H1 (cell line): ENCODE measurements around the gene SEC24C. TPM values are rescaled to one million over a fixed set of nuclear protein-coding genes. Genes with fewer than 3 reads are reported as not detected.

Experiments
- CTCF ChIA-PET: fragments of 300-600 bp; sonication (Branson Sonifier 250); formaldehyde crosslinking; loops from one replicate; lab custom pipeline; 2021; ENCODE audit not compliant: partially characterized antibody; lab: Charles Lee
- POLR2A ChIA-PET: fragments of 300-600 bp; sonication (Branson Sonifier 250); formaldehyde crosslinking; loops from one replicate; lab custom pipeline; 2021; ENCODE audit warnings: inconsistent platforms; ENCODE audit not compliant: partially characterized antibody; lab: Charles Lee
- DNase-seq, 2 experiments: peaks; one replicate each; pipeline versions ENCODE4 v3.0.0 to v3.0.0-alpha.2; 2010 to 2022; ENCODE audit warnings: low spot score in 2 of 2, low read depth in 1 of 2, mixed read lengths in 1 of 2
- FAIRE-seq: peaks from 2 replicates; lab custom pipeline; 2011; peaks lifted over from hg19 to GRCh38; lab: Jason Lieb, UNC
- H2AFZ ChIP-seq: 2 replicates; pipeline ENCODE4 v1.8.1; 2012; ENCODE audit warnings: low read length, inconsistent platforms
- H2AK5ac ChIP-seq: 2 replicates; pipeline ENCODE4 v1.6.1; 2013; ENCODE audit warnings: low read depth, low read length
- H2BK120ac ChIP-seq: replicated peaks from 2 replicates; pipeline ENCODE3; 2013; ENCODE audit warnings: low read depth, low read length, inconsistent platforms
- H2BK12ac ChIP-seq: 2 replicates; pipeline ENCODE4 v1.6.1; 2013; ENCODE audit warnings: low read depth, low read length
- H2BK15ac ChIP-seq: 2 replicates; pipeline ENCODE4 v1.6.1; 2013; ENCODE audit warnings: low read length
- H2BK20ac ChIP-seq: 2 replicates; pipeline ENCODE4 v1.6.1; 2013; ENCODE audit warnings: low read length
- H2BK5ac ChIP-seq: 2 replicates; pipeline ENCODE4 v1.6.1; 2013; ENCODE audit warnings: low read depth, low read length
- H3K14ac ChIP-seq: 2 replicates; pipeline ENCODE4 v1.6.1; 2013; ENCODE audit warnings: inconsistent platforms; ENCODE audit not compliant: insufficient read length
- H3K18ac ChIP-seq: 2 replicates; pipeline ENCODE4 v1.6.1; 2013; ENCODE audit warnings: low read length; ENCODE audit errors: extremely low read depth
- H3K23ac ChIP-seq: 2 replicates; pipeline ENCODE4 v1.6.1; 2013; ENCODE audit warnings: inconsistent platforms; ENCODE audit not compliant: insufficient read length
- H3K23me2 ChIP-seq: 2 replicates; pipeline ENCODE4 v1.6.1; 2013; ENCODE audit warnings: low read depth, low read length
- H3K27ac ChIP-seq: 2 replicates; pipeline ENCODE4 v1.6.1; 2011; ENCODE audit warnings: low read depth, low read length, inconsistent platforms
- H3K27me3 ChIP-seq, 4 experiments: replicated peaks in 1 of 4; 1 replicate in 1 of 4; 2 replicates in 3 of 4; pipeline versions ENCODE4 v1.6.1 to v1.8.1; 2011 to 2013; ENCODE audit warnings: low read length in 3 of 4, mild to moderate bottlenecking in 3 of 4, inconsistent platforms in 2 of 4, mixed read lengths in 2 of 4, moderate library complexity in 1 of 4; ENCODE audit not compliant: control insufficient read depth in 3 of 4, insufficient read depth in 3 of 4; ENCODE audit errors: extremely low read depth in 1 of 4
- H3K36me3 ChIP-seq, 4 experiments: 2 replicates each; pipeline versions ENCODE4 v1.6.1 to v1.8.1; 2011 to 2013; ENCODE audit warnings: mild to moderate bottlenecking in 4 of 4, low read length in 3 of 4, moderate library complexity in 2 of 4, control low read depth in 1 of 4, inconsistent platforms in 1 of 4; ENCODE audit not compliant: insufficient read depth in 4 of 4, control insufficient read depth in 2 of 4
- H3K4ac ChIP-seq: replicated peaks from 2 replicates; pipeline ENCODE3; 2013; ENCODE audit warnings: low read length, low read depth, mixed read lengths, inconsistent platforms; ENCODE audit not compliant: insufficient read length
- H3K4me1 ChIP-seq, 4 experiments: replicated peaks in 1 of 4; 1 replicate in 1 of 4; 2 replicates in 3 of 4; pipeline versions ENCODE4 v1.6.1 to v1.8.1; 2011 to 2013; ENCODE audit warnings: low read length in 3 of 4, inconsistent platforms in 2 of 4, mixed read lengths in 1 of 4; ENCODE audit not compliant: insufficient read depth in 4 of 4, control insufficient read depth in 3 of 4
- H3K4me2 ChIP-seq, 2 experiments: 2 replicates each; pipeline versions ENCODE4 v1.6.1 to v1.8.1; 2011 to 2013; ENCODE audit warnings: low read depth in 2 of 2, low read length in 2 of 2, control low read depth in 1 of 2, inconsistent platforms in 1 of 2, mild to moderate bottlenecking in 1 of 2; ENCODE audit not compliant: insufficient read depth in 1 of 2
- H3K4me3 ChIP-seq, 4 experiments: fragments of 200-600, 300-600 bp in 1 of 4; sonication (generic), shearing (Covaris generic), sonication (Bioruptor Twin) in 1 of 4; 2 replicates each; pipeline versions ENCODE4 v1.5.1 to v1.8.1; 2011 to 2016; ENCODE audit warnings: low read length in 4 of 4, low read depth in 3 of 4, control low read depth in 2 of 4, inconsistent platforms in 2 of 4, mild to moderate bottlenecking in 2 of 4, mixed read lengths in 1 of 4, moderate library complexity in 1 of 4; ENCODE audit not compliant: insufficient read depth in 2 of 4; ENCODE audit errors: extremely low read depth in 1 of 4
- H3K56ac ChIP-seq: replicated peaks from 2 replicates; pipeline ENCODE3; 2013; ENCODE audit warnings: low read depth, mild to moderate bottlenecking, mixed read lengths, low read length, inconsistent platforms; ENCODE audit not compliant: insufficient read length
- H3K79me1 ChIP-seq: 2 replicates; pipeline ENCODE4 v1.6.1; 2013; ENCODE audit warnings: low read depth, low read length, control low read depth
- H3K79me2 ChIP-seq, 2 experiments: 2 replicates each; pipeline versions ENCODE4 v1.6.1 to v1.8.1; 2012 to 2013; ENCODE audit warnings: low read length in 2 of 2, mild to moderate bottlenecking in 2 of 2, inconsistent platforms in 1 of 2; ENCODE audit not compliant: insufficient read depth in 2 of 2, control insufficient read depth in 1 of 2
- H3K9ac ChIP-seq, 4 experiments: replicated peaks in 1 of 4; 1 replicate in 1 of 4; 2 replicates in 3 of 4; pipeline versions ENCODE4 v1.6.1 to v1.8.1; 2011 to 2013; ENCODE audit warnings: low read depth in 3 of 4, low read length in 3 of 4, control low read depth in 2 of 4, mild to moderate bottlenecking in 2 of 4, moderate library complexity in 2 of 4, inconsistent platforms in 1 of 4; ENCODE audit errors: extremely low read depth in 1 of 4
- H3K9me3 ChIP-seq, 2 experiments: 2 replicates each; pipeline versions ENCODE4 v1.6.1 to v1.8.1; 2012 to 2013; ENCODE audit warnings: mild to moderate bottlenecking in 2 of 2, moderate library complexity in 2 of 2, control low read depth in 1 of 2, inconsistent platforms in 1 of 2, low read depth in 1 of 2, low read length in 1 of 2, mixed read lengths in 1 of 2; ENCODE audit not compliant: insufficient read depth in 2 of 2
- H4K20me1 ChIP-seq, 2 experiments: replicated peaks in 1 of 2; 2 replicates each; pipeline versions ENCODE3 to v1.8.1; 2011 to 2013; ENCODE audit warnings: inconsistent platforms in 2 of 2, low read length in 2 of 2, mild to moderate bottlenecking in 1 of 2; ENCODE audit not compliant: insufficient read depth in 2 of 2, control insufficient read depth in 1 of 2
- H4K5ac ChIP-seq: 2 replicates; pipeline ENCODE4 v1.6.1; 2013; ENCODE audit warnings: low read length, low read depth, mixed read lengths, inconsistent platforms; ENCODE audit not compliant: insufficient read length
- H4K8ac ChIP-seq: 2 replicates; pipeline ENCODE4 v1.8.0; 2013; ENCODE audit warnings: mild to moderate bottlenecking, moderate library complexity, low read length, inconsistent platforms; ENCODE audit not compliant: insufficient read depth; ENCODE audit errors: extremely low read depth
- H4K91ac ChIP-seq: replicated peaks from 2 replicates; pipeline ENCODE3; 2013; ENCODE audit warnings: low read length, mixed read lengths, inconsistent platforms; ENCODE audit not compliant: insufficient read length
- BACH1 ChIP-seq: IDR thresholded peaks from 2 replicates; pipeline ENCODE4 v1.6.1; 2012; ENCODE audit warnings: low read length, improper control_type of control experiment
- BCL11A ChIP-seq, 2 experiments: IDR thresholded peaks; one replicate each; pipeline ENCODE4 v1.6.1; 2011; ENCODE audit warnings: low read depth in 2 of 2, low read length in 2 of 2, mild to moderate bottlenecking in 2 of 2
- CTCF ChIP-seq, 3 experiments: IDR thresholded peaks; 1 replicate in 2 of 3; 2 replicates in 1 of 3; pipeline versions ENCODE4 v1.5.1 to v1.6.1; 2011; ENCODE audit warnings: low read length in 3 of 3, mild to moderate bottlenecking in 3 of 3, inconsistent platforms in 2 of 3, low read depth in 1 of 3, moderate library complexity in 1 of 3; ENCODE audit not compliant: insufficient read depth in 1 of 3; ENCODE audit errors: control extremely low read depth in 1 of 3
- MAFK ChIP-seq: IDR thresholded peaks from 2 replicates; pipeline ENCODE4 v1.6.1; 2012; ENCODE audit warnings: low read depth, mild to moderate bottlenecking, improper control_type of control experiment, low read length
- RAD21 ChIP-seq, 2 experiments: IDR thresholded peaks in 1 of 2; conservative IDR thresholded peaks in 1 of 2; 2 replicates each; pipeline ENCODE4 v1.6.1; 2011; ENCODE audit warnings: low read depth in 2 of 2, low read length in 2 of 2, improper control_type of control experiment in 1 of 2, inconsistent platforms in 1 of 2, mild to moderate bottlenecking in 1 of 2, moderate library complexity in 1 of 2
- RXRA ChIP-seq: IDR thresholded peaks from 2 replicates; pipeline ENCODE4 v1.6.1; 2011; ENCODE audit warnings: low read depth, mild to moderate bottlenecking, low read length, moderate library complexity; ENCODE audit not compliant: insufficient read depth
- SP1 ChIP-seq: IDR thresholded peaks from 2 replicates; pipeline ENCODE4 v1.6.1; 2011; ENCODE audit warnings: low read depth, low read length
- SP4 ChIP-seq: IDR thresholded peaks from 2 replicates; pipeline ENCODE4 v1.6.1; 2012; ENCODE audit warnings: low read length, inconsistent platforms
- WGBS, 2 experiments: shearing (Covaris generic) in 1 of 2; methylation state at CpG; one replicate each; pipeline versions ENCODE4 v1.1.6 to v1.1.7; 2013 to 2015; ENCODE audit warnings: low lambda C conversion rate in 2 of 2, mixed read lengths in 2 of 2, inconsistent platforms in 1 of 2, low coverage in 1 of 2, missing lambda C conversion rate in 1 of 2; ENCODE audit not compliant: insufficient replicate concordance in 2 of 2, insufficient coverage in 1 of 2, insufficient read length in 1 of 2; ENCODE audit errors: extremely low coverage in 1 of 2, missing lambda C conversion rate in 1 of 2; 5-methylcytosine and 5-hydroxymethylcytosine counted together
- polyA plus RNA-seq, 7 experiments: library from polyadenylated mRNA; depleted of rRNA in 3 of 7; stranded (reverse) in 5 of 7; unstranded in 2 of 7; fragments of >200 nt in 5 of 7; fragments of 200-250 nt in 2 of 7; gene quantifications; 1 replicate in 5 of 7; 2 replicates in 1 of 7; 4 replicates in 1 of 7; pipeline versions ENCODE4 v1.2.1 to v1.2.3, GENCODE V29; 2011 to 2013; ENCODE audit warnings: missing spikeins in 2 of 7, mixed read lengths in 2 of 7
- total RNA-seq: library from RNA; stranded (reverse); fragmentation: NEBNext Ultra II Directional; extraction: Animal tissue kit (Norgen Biotek cat#: 25700); gene quantifications from 2 replicates; pipeline ENCODE4 v1.2.1, GENCODE V29; 2021

The SEC24C gene
- total and polyA plus RNA-seq, 2 of the 8 experiments (the other 6 are each of a cell fraction or from before 2014, with no cell fraction given) = 63.2 to 67.4 TPM

- no peak for TF ChIP-seq SP1
- TF ChIP-seq BCL11A (IDR thresholded peaks at IDR 0.05; ENCODE audit: low read depth in 2 of 2, low read length in 2 of 2) = no peak
- TF ChIP-seq RAD21 (IDR thresholded peaks at IDR 0.05 in 1 of 2, conservative IDR thresholded peaks at IDR 0.05 in 1 of 2; ENCODE audit: low read depth in 2 of 2, low read length in 2 of 2) = no peak; a peak in 1 of 4 replicates
- TF ChIP-seq RXRA = no peak
- no peak for TF ChIP-seq SP4
- peak; percentile 13 to 48 (median 38); a peak in 3 of 4 replicates for TF ChIP-seq CTCF (IDR thresholded peaks at IDR 0.05; ENCODE audit: control extremely low read depth in 1 of 3, insufficient read depth in 1 of 3, low read depth in 1 of 3, low read length in 3 of 3)
- no peak for TF ChIP-seq BACH1
- no peak for TF ChIP-seq MAFK
- no peak overlapping the region for H3K56ac ChIP-seq
- no peak overlapping the region for H4K5ac ChIP-seq
- no peaks in the 10 kb centered on the region for H3K9me3 ChIP-seq
- POLR2A ChIA-PET = interaction anchor here (0.6 to 2.4 kb wide), 3 partner anchors 45 to 499 kb away, joined by 3 to 7 read pairs (median 3); a partner anchor contains a TSS
- no peak overlapping the region; the same call in 1 of the 2 replicates for H4K8ac ChIP-seq
- no peaks in the 10 kb centered on the region for H3K23me2 ChIP-seq
- H3K18ac ChIP-seq = no peak overlapping the region
- H3K23ac ChIP-seq = no peak overlapping the region
- no peak overlapping the region for H3K4me2 ChIP-seq
- H3K4ac ChIP-seq = no peak overlapping the region
- H2BK5ac ChIP-seq = no peak overlapping the region
- H2BK15ac ChIP-seq = no peak overlapping the region
- H3K14ac ChIP-seq = no peak overlapping the region
- DNase-seq (peak in 1 of 2 experiments; percentile 59), FAIRE-seq (no peak)
- H3K4me1 ChIP-seq = no peaks in the 10 kb centered on the region
- H2BK120ac ChIP-seq = no peak overlapping the region
- H2BK20ac ChIP-seq = no peak overlapping the region
- no peak overlapping the region for H2AK5ac ChIP-seq
- H3K36me3 ChIP-seq = peaks cover 3 to 16% (median 10%) of the 10 kb centered on the region in 4 experiments; a peak in 6 of 8 replicates
- H2AFZ ChIP-seq = no peak overlapping the region
- CTCF ChIA-PET = interaction anchor here (0.6 to 16.0 kb wide), 13 partner anchors 10 to 690 kb away, joined by 3 to 209 read pairs (median 4); no protein-coding TSS in a partner anchor
- peaks cover 0 to 4% of the 10 kb centered on the region in 2 experiments for H4K20me1 ChIP-seq
- no peak overlapping the region for H3K9ac ChIP-seq
- no peak overlapping the region for H4K91ac ChIP-seq
- H3K79me1 ChIP-seq = no peaks in the 10 kb centered on the region
- no peaks in the 10 kb centered on the region; a peak in 1 of 7 replicates for H3K27me3 ChIP-seq
- no peak overlapping the region for H3K27ac ChIP-seq
- no peak overlapping the region for H2BK12ac ChIP-seq
- H3K4me3 ChIP-seq = no peak overlapping the region
- WGBS, 2 experiments = 81% methylated on average over 20 of the region's 20 CpGs; no CpG with 5 or more reads in 1 of the 2 experiments
- no peaks in the 10 kb centered on the region for H3K79me2 ChIP-seq
Measured at GRCh38 chr10:73819513-73820093, 75.4 kb downstream of the SEC24C start.
